Adipose tissue (tissue), 3 donors: ENCODE data around the gene ADAMTS15. TPM values are rescaled to one million over a fixed set of nuclear protein-coding genes. Genes with fewer than 3 reads are reported as not detected.

ENCODE experiments used
- H3K27ac ChIP-seq: one replicate; pipeline ENCODE4 v1.5.1; 2013; ENCODE audit warnings: low read depth, low read length
- WGBS, 3 donors: extraction: QIAGEN DNeasy Blood & Tissue Kit; methylation state at CpG; one replicate each; pipeline ENCODE4 v1.1.7; 2013; 5-methylcytosine and 5-hydroxymethylcytosine counted together
- polyA plus RNA-seq, 3 donors: library from polyadenylated mRNA; stranded (reverse); fragments of 200-250 nt; gene quantifications; one replicate each; pipeline ENCODE4 v1.2.3, GENCODE V29; 2013
- donor health status: healthy with polysubstance abuse.
- donor health status: Bipolar disorder and iron deficiency.
- donor health status: healthy.

Gene ADAMTS15
- polyA plus RNA-seq, 3 donors = 3.5 to 22.6 (median 10.1) TPM

DNA sequence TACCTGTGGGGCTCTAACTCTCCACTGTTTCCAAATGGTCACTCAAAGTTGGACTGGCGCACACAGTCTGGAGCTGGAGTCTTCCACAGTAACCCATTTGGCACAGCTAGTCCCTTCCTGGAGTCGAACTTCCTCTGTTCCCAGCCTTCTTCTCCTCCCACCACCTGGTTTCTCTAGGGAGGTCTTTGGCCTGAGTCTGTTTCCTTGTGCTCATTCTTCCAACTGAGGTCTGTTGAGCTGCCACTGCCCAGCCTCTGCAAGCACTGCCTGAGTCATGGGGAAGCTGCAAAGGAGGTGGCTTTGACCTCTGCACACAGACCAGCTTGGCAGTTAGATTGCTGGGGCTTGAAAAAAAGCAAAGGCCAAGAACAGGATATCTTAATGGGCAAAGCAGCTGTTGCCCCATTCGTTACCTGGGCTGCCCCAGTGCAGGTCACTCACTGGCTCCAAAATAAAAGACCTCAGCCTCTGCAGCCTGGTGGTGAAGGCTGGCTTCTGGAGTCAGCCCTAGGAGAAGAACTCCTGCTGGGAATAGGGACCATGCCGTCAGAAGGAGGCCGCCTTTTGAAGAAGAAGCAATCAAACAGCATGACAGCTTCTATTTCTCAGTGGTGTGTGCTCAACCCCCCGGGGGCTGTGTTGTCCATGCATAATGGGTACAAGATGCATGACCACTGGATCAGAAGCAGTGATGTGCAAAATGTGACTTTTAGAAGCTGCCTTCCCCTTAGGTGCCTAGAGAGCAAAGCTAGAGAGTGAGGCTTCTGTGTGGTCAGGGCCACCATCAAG is 3.0 kb downstream of the ADAMTS15 start:
- WGBS, 3 donors = 46 to 77% (median 55%) methylated on average over 6 of the region's 6 CpGs
- no peak overlapping the region for H3K27ac ChIP-seq

GRCh38 chr11:130452176-130452575 is 3.7 kb downstream of the ADAMTS15 start:
- 54 to 89% (median 66%) methylated on average over 9 of the region's 9 CpGs for WGBS, 3 donors
- H3K27ac ChIP-seq = no peak overlapping the region

DNA sequence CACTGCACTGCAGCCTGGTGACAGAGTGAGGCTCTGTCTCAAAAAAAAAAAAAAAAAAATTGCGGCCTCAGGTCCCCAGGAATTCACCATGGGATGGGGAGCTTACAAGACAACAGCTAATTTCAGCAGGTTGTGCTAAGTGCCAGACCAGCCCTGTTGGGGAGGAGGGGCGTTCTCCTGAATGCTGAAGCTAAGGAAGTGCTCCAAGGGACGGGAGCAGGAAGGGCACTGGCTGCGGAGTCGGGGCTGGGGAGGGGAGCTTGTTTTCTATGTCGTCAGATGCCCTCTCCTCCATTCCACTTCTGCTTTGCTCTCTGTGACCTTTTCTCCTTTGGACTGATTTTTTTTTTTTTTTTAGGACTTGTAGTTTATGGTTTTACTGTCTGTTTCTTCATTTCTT is 4.5 kb downstream of the ADAMTS15 start:
- H3K27ac ChIP-seq = no peak overlapping the region
- WGBS, 3 donors = 36 to 79% (median 42%) methylated on average over 6 of the region's 6 CpGs

DNA sequence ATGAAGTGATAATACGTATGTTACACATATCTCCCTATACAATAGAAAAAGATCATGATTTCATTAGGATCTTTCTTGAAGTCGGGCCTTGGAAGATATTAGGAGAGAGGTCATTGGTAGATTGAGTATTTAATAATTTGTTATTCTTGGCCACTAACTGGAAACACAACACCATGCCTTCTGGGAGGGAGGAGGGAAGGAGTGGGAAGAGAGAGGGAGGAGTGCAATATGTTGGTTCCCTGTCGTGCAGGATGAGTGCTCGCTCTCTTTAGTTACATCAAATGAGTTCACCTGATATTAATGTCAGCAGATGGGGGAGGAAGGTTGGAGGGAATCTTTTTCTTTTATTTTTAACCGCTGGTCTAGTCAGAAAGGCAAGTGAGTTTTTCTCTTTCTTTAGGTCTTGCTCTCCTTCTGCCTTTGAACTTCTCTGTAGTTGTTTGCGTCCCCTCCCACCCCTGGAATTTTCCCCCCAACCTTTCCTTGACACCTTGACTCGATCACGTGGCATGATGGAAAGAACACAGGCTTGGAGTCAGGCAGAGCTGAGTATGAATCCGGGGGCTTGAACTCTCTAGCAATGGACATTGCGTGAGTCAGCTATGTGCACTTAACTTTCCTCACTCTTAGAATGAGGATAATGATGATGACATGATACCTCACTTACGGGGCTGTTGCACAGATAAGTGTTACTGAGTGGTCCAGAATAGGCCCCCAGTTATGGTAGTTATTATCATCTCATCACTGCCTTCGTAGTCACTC is 6.2 kb downstream of the ADAMTS15 start:
- H3K27ac ChIP-seq = no peak overlapping the region
- WGBS, 3 donors = 53 to 59% (median 58%) methylated on average over 12 of the region's 12 CpGs

GRCh38 chr11:130455483-130456127 is 7.2 kb downstream of the ADAMTS15 start:
- no peak overlapping the region for H3K27ac ChIP-seq
- WGBS, 3 donors = 75 to 82% (median 78%) methylated on average over 14 to 15 of the region's 15 CpGs

DNA sequence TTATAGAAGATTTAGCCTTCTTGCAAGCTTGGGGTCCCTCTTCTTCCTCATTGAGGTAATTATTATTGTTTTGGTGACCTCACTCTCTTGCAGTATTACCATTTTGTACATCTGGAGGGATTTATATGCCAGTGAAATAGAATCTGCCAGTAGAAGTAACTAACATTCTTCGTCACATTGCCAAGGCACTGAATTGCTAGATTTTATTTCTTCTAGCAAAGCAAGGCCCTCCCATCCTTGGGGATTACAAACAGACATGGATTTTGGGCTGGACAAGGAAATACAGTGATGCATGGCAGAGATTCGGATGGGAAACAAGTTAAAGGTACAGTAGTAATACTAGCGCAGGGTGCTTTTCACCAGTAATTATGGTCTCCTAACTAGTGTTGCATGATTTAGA is 7.8 kb downstream of the ADAMTS15 start:
- H3K27ac ChIP-seq = no peak overlapping the region
- WGBS, 3 donors = 70 to 89% (median 76%) methylated on average over 3 of the region's 3 CpGs

DNA sequence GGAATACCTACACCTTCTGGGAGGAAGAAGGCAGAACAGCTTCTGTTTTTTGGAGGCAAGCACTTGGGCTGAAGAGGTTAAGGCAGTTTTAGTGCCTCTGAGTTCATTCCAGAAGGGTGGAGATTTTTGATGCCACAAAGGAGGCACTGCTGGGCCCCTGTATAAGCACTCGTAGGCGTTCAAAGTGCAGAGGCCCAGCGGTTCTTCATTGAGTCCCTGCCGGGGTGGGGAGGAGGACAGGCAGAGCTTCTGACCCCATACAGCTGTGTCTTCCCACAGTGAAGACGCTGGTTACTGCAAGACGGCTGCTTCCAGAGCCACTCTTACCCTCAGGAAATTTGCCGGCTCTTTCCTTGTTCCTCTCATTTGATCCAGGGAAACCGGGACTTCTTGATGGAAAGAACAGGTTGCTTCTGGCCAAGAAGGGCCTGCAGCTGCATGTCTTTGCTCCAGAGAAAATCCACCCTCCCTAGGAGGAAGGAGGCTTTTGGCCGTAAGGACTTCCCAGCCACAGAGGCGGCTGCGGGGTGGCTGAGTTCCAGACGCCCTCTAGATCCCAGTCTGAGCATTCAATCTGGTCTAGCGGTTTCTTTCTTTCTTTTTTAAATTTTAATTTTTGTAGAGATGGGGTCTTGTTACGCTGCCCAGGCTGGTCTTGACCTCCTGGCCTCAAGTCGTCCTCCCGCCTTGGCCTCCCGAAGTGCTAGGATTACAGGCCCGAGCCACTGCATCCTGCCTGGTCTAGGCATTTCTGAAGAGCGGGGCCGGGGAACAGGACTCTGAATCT is 9.4 kb downstream of the ADAMTS15 start:
- H3K27ac ChIP-seq = no peak overlapping the region
- WGBS, 3 donors = 54 to 83% (median 65%) methylated on average over 20 of the region's 20 CpGs

DNA sequence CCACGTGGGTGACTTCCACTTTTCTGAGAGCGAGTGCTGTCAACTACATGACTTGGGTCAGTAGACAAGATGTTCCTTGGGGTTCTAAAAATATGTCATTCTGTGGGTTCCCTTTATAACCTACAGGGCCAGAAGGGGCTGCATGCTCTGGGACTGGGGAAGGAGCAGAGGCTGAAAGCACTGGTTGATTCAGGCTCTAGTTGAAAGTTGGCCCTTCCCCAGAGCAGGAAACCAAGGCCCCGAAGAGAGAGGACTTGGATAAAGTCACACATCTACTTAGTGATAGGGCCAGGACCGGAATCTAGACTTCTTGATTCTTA is 9.9 kb downstream of the ADAMTS15 start:
- 59 to 77% (median 62%) methylated on average over 4 of the region's 4 CpGs for WGBS, 3 donors
- H3K27ac ChIP-seq = no peak overlapping the region

- no peak overlapping the region for H3K27ac ChIP-seq
- WGBS, 3 donors = 59 to 91% (median 88%) methylated on average over 7 of the region's 7 CpGs
Observed at GRCh38 chr11:130459521-130459920, 11.1 kb downstream of the ADAMTS15 start.

DNA sequence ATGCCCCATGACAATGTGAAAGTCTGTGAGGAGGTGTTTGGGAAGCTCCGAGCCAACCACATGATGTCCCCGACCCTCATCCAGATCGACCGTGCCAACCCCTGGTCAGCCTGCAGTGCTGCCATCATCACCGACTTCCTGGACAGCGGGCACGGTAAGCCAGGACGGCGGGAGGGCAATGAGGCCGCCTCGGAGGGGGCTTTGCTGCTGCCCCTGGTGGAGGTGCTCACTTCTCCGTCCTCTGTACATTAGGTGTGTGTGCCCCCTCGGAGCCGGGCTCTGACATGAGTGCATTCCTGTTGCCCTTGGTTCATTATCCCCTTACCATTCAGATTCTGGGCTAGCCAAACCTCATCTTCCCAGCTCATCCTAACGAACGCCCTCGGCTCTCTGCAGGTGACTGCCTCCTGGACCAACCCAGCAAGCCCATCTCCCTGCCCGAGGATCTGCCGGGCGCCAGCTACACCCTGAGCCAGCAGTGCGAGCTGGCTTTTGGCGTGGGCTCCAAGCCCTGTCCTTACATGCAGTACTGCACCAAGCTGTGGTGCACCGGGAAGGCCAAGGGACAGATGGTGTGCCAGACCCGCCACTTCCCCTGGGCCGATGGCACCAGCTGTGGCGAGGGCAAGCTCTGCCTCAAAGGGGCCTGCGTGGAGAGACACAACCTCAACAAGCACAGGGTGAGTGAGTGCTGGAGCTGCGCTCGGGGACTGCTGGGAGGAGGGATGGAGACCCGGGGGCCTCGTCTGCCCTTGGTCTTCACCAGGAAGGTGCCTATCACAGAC is 13.8 kb downstream of the ADAMTS15 start:
- H3K27ac ChIP-seq = no peak overlapping the region
- WGBS, 3 donors = 94 to 96% (median 94%) methylated on average over 30 to 31 of the region's 31 CpGs

GRCh38 chr11:130462931-130463330 is 14.5 kb downstream of the ADAMTS15 start:
- H3K27ac ChIP-seq = no peak overlapping the region
- 82 to 87% (median 86%) methylated on average over 8 of the region's 8 CpGs for whole genome bisulfite sequencing, 3 donors

DNA sequence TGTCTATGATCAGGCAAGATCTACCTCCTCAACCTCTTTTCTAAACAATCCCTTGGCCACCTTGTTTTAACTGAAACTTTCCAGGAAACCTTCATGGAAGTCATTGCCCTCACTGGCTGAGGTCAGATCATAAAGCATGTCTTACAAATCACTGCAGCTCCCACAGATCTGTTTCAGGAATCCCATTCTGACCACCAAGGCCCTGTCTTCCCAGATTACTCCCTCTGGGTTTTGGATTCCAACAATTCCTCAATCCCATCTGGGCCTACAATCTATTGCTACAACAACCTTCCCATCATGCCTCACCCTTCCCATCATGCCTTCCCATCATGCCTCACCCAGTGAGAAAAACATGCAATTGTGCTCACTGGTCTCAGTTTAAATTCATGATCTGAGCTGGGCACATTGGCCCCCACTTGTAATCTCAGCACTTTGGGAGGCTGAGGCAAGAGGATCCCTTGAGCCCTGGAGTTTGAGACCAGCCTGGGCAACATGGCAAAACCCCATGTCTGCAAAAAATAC is 15.9 kb downstream of the ADAMTS15 start:
- H3K27ac ChIP-seq = no peak overlapping the region

GRCh38 chr11:130465263-130465662 is 16.8 kb downstream of the ADAMTS15 start:
- no peak overlapping the region for H3K27ac ChIP-seq
- WGBS, 3 donors = 87 to 95% (median 91%) methylated on average over 5 of the region's 5 CpGs

- no peak overlapping the region for H3K27ac ChIP-seq
- WGBS, 3 donors = 66 to 82% (median 71%) methylated on average over 10 of the region's 10 CpGs
Observed at GRCh38 chr11:130467116-130467900, 18.9 kb downstream of the ADAMTS15 start.

- WGBS, 3 donors = 92 to 94% (median 93%) methylated on average over 6 of the region's 6 CpGs
- H3K27ac ChIP-seq = no peak overlapping the region
Observed at GRCh38 chr11:130469181-130469580, 20.7 kb downstream of the ADAMTS15 start.

GRCh38 chr11:130470832-130471706 is 22.6 kb downstream of the ADAMTS15 start:
- 88 to 92% (median 91%) methylated on average over 20 of the region's 20 CpGs for WGBS, 3 donors

More at GRCh38 chr11:130470832-130471706, 22.6 kb downstream of the ADAMTS15 start:
- no peak overlapping the region for H3K27ac ChIP-seq
